Testis (tissue), 3 donors: Measurements from ENCODE around the gene COX4I2. TPM values are rescaled to one million over a fixed set of nuclear protein-coding genes. Genes with fewer than 3 reads are reported as not detected.
"Not testable (repeated sequence)": the region's sequence is repeated elsewhere in the genome, so short reads cannot be mapped to it uniquely, and the experiment has no call there.

Source experiments
- DNase-seq: peaks from one replicate; pipeline ENCODE4 v3.0.0-alpha.2; 2019
- H3K27ac ChIP-seq, 2 donors: fragments of 200-600 bp; sonication (generic); one replicate each; pipeline ENCODE4 v1.5.1; 2019
- H3K27me3 ChIP-seq: fragments of 200-600 bp; sonication (generic); one replicate; pipeline ENCODE4 v1.5.1; 2019
- H3K36me3 ChIP-seq: fragments of 200-600 bp; sonication (generic); one replicate; pipeline ENCODE4 v1.5.1; 2017; ENCODE audit warnings: low read depth; ENCODE audit errors: missing control alignments
- H3K4me1 ChIP-seq: fragments of 200-600 bp; sonication (generic); one replicate; pipeline ENCODE4 v1.5.1; 2019
- H3K4me3 ChIP-seq, 2 donors: fragments of 200-600 bp; sonication (generic); one replicate each; pipeline ENCODE4 v1.5.1; 2017 to 2019
- H3K9me3 ChIP-seq: fragments of 200-600 bp; sonication (generic); one replicate; pipeline ENCODE4 v1.5.1; 2017
- POLR2A ChIP-seq: fragments of 450-650 bp; IDR thresholded peaks from one replicate; pipeline ENCODE4 v1.6.1; 2017; ENCODE audit warnings: antibody characterized with exemption, mild to moderate bottlenecking, moderate library complexity
- WGBS, 2 donors: methylation state at CpG; one replicate each; pipeline ENCODE4 v1.1.5; 2018; 5-methylcytosine and 5-hydroxymethylcytosine counted together
- intact Hi-C: fragments of 100-400 bp; cut with DNase I; formaldehyde crosslinking; loops from one replicate; pipeline ENCODE4 v1.15.1; 2023; ENCODE audit warnings: low total_unique reads
- polyA plus RNA-seq: library from polyadenylated mRNA; stranded (reverse); fragments of 350-450 nt; fragmentation: Illumina TruSeq; extraction: RNeasy Lipid Tissue Mini Kit (QIAGEN cat#74804); gene quantifications from one replicate; pipeline ENCODE4 v1.2.3, GENCODE V29; 2014; ENCODE audit warnings: low read depth, low replicate concordance; ENCODE audit not compliant: insufficient read depth
- total RNA-seq, 2 donors: library from RNA; depleted of rRNA; stranded (reverse); fragments of >200 nt; gene quantifications; one replicate each; pipeline ENCODE4 v1.2.3, GENCODE V29; 2016
- TF ChIP-seq, protein P1 (sequence below), 3 experiments: fragments of 450-650 bp in 2 of 3; fragments of 200-600 bp in 1 of 3; sonication (generic) in 1 of 3; IDR thresholded peaks; one replicate each; pipeline ENCODE4 v1.5.1; 2016 to 2019; ENCODE audit warnings: antibody characterized with exemption in 3 of 3, mild to moderate bottlenecking in 2 of 3, moderate library complexity in 1 of 3

Gene COX4I2
- total and polyA plus RNA-seq, 3 donors from 2014 or later: 2.2 to 6.1 (median 6.0) TPM

DNA sequence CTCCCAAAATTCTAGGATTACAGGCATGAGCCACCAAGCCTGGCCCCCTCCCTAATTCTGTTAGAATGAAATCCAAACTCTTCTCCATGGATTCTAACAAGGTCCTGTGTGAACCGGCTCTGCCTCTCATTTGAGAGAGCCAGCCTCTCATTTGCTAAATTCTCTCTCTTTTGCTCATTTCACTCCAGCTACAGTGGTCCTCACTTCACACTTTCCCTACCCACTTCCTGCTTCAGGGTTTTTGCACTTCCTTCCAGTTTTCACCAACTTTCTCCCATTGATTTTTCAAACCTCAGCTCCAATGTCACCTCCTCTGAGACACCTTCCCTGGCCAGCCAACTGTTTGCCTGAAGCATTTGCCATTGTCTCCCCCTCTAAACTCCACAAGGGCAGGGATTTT, 5.1 kb downstream of the COX4I2 start:
- H3K36me3 ChIP-seq: no peaks in the 10 kb centered on the region
- TF ChIP-seq, protein P1, sequence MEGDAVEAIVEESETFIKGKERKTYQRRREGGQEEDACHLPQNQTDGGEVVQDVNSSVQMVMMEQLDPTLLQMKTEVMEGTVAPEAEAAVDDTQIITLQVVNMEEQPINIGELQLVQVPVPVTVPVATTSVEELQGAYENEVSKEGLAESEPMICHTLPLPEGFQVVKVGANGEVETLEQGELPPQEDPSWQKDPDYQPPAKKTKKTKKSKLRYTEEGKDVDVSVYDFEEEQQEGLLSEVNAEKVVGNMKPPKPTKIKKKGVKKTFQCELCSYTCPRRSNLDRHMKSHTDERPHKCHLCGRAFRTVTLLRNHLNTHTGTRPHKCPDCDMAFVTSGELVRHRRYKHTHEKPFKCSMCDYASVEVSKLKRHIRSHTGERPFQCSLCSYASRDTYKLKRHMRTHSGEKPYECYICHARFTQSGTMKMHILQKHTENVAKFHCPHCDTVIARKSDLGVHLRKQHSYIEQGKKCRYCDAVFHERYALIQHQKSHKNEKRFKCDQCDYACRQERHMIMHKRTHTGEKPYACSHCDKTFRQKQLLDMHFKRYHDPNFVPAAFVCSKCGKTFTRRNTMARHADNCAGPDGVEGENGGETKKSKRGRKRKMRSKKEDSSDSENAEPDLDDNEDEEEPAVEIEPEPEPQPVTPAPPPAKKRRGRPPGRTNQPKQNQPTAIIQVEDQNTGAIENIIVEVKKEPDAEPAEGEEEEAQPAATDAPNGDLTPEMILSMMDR (IDR thresholded peaks at IDR 0.05): no peak
- intact Hi-C loops: no loop called here
- no peaks in the 10 kb centered on the region for H3K4me1 ChIP-seq
- no peaks in the 10 kb centered on the region for H3K27me3 ChIP-seq
- 69 to 89% methylated on average over 1 of the region's 1 CpG for WGBS, 2 donors
- no peaks in the 10 kb centered on the region for H3K9me3 ChIP-seq
- DNase-seq: no peak
- no peak overlapping the region for H3K4me3 ChIP-seq
- no peak overlapping the region for H3K27ac ChIP-seq

DNA sequence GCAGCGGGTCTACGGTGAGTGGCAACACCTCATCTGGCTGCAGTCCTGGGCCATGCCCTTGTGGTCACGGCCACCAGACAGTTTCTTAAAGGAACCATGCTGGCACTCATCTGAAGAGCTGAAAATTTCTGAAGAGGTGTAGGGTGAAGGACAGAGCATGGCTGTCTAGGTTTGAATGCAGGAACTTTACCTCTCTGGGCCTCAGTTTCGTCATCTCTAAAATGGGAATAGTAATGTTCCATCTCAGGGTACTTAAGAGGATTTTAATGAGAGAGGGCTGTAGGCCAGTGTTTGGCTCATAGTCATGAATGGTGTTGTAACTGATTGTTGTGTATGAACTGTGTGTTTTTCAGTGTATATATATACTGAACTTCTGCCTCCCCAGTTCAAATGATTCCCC, 5.8 kb downstream of the COX4I2 start:
- 91 to 94% methylated on average over 4 of the region's 4 CpGs for WGBS, 2 donors
- no peak for DNase-seq
- Histone ChIP-seq H3K27ac (no peak overlapping the region), H3K4me3 (no peak overlapping the region), H3K36me3 (no peaks in the 10 kb centered on the region), H3K9me3 (no peaks in the 10 kb centered on the region), H3K27me3 (no peaks in the 10 kb centered on the region), H3K4me1 (no peaks in the 10 kb centered on the region)
- intact Hi-C loops: no loop called here
- TF ChIP-seq POLR2A: no peak
- TF ChIP-seq, protein P1 (IDR thresholded peaks at IDR 0.05): no peak

DNA sequence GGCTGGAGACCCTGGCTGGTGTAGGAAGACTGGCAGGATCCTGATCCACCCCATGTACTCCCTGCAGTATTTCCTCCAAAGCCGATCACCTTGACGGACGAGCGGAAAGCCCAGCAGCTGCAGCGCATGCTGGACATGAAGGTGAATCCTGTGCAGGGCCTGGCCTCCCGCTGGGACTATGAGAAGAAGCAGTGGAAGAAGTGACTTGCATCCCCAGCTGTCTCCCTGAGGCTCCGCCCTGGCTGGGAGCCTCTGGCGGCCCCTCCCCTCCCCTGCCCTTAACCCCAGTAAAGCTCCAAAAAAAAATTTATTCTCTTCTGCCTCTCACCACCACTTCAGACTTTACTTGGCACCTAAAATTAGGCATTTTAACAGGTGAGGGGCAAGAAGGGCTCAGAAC, 7.0 kb downstream of the COX4I2 start:
- Histone ChIP-seq H3K9me3 (no peaks in the 10 kb centered on the region), H3K27ac (no peak overlapping the region), H3K4me3 (no peak overlapping the region), H3K4me1 (no peaks in the 10 kb centered on the region), H3K27me3 (no peaks in the 10 kb centered on the region), H3K36me3 (no peaks in the 10 kb centered on the region)
- DNase-seq: no peak
- intact Hi-C loops: no loop called here
- WGBS, 2 donors: 79% methylated on average over 7 to 8 of the region's 8 CpGs
- TF ChIP-seq, protein P1 (IDR thresholded peaks at IDR 0.05): no peak
- no peak for TF ChIP-seq POLR2A

DNA sequence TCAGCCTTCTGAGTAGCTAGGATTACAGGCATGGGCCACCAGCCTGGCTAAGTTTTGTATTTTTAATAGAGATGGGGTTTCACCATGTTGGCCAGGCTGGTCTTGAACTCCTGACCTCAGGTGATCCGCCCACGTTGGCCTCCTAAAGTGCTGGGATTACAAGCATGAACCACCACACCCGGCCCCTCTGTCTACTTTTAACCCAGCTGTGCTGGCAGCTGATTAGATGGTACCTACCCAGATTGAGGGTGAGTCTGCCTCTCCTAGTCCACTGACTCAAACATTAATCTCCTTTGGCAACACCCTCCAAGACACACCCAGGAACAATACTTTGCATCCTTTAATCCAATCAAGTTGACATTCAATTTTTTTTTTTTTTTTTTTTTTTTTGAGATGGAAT, 10.4 kb downstream of the COX4I2 start:
- H3K4me3 ChIP-seq, H3K27ac ChIP-seq, DNase-seq, H3K27me3 ChIP-seq, H3K36me3 ChIP-seq, H3K4me1 ChIP-seq, intact Hi-C loops, H3K9me3 ChIP-seq: not testable (repeated sequence)
- 86 to 96% methylated on average over 3 of the region's 3 CpGs for WGBS, 2 donors

DNA sequence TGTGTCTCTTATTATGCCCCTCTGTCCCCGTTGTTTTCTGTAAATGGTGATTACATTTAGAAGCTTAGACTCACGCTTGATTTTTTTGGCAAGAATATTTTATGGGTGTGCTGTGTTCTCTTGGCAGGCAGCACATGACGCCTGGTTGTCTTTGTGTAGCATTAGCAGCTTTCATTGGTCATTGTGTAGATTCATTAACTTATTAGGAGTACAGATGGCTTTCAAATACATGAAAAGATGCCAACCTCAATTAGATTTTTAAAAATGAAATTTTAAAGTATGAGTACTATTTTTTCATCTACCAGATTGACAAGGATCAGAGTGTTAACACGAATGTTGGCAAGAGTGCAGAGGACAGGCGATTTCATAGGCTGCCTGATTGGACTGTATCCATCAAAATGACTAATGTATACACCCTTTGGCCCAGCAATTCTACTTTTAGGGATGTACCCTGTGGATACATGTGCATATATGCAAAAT, 15.2 kb downstream of the COX4I2 start:
- DNase-seq: no peak
- Histone ChIP-seq H3K4me3 (no peak overlapping the region), H3K4me1 (no peaks in the 10 kb centered on the region), H3K27ac (no peak overlapping the region), H3K27me3 (no peaks in the 10 kb centered on the region), H3K36me3 (no peaks in the 10 kb centered on the region), H3K9me3 (no peaks in the 10 kb centered on the region)
- intact Hi-C loops: no loop called here
- 37 to 50% methylated on average over 5 of the region's 5 CpGs for WGBS, 2 donors
- TF ChIP-seq, protein P1 (IDR thresholded peaks at IDR 0.05): no peak
- TF ChIP-seq POLR2A: no peak
